ENCODE results near the gene KCTD3.

KCTD3 gene

DNA sequence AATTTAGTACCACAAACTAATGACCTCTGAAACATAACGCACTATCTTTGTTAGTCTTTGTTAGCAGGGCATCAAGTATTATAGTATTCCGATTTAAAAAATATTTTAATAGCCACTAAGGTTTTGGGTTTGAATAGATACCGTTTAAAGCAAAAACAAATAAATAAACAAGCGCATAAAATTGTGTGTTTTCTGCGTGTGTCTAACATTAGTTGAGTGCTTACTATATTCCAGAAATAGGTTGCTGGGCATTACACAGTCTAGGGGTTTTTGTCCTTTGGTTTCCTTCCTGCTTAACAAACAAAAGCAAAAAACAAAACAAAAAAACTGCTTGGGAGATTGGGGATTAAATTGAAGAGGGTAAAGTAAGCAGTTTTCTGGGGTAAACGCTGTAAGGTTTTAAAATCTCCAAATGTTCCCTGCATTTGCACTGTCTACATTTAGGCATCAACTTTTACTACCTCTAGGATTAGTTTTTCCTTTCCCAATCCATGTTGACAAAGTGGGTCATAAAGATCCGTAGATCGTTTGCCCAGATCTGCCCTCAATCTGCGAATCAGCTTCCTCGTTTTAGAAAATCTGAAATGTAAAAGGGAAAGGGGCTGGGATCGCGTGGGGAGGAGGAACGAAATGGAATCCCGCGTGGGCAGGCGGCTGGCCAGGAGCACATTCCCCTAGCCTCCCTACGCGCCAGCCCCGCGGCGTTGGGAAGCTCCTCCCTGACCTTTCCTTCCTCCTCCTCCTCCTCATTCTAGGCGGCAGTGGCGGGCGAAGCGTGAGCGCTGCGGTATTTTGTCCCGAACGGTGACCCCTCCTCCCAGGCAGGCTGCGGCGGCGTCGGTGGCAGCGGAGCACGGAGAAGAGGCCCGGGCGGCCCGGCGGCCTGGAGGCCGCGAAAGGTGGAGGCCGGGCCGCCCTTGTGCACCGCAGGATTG is at the start of gene KCTD3:
Gene KCTD3 (plus strand): TSS at position 749 of the 935 bp plus-strand sequence. CDS start 382 bp downstream, outside the sequence.
- TF ChIP-seq POLR2A (IDR thresholded peaks at IDR 0.05; ENCODE audit: low read length), result no peak
- no peak for TF ChIP-seq GATA1 (IDR thresholded peaks at IDR 0.05; ENCODE audit: low read depth, low read length)
- DNase-seq, result peak; percentile 78 to 80

DNA sequence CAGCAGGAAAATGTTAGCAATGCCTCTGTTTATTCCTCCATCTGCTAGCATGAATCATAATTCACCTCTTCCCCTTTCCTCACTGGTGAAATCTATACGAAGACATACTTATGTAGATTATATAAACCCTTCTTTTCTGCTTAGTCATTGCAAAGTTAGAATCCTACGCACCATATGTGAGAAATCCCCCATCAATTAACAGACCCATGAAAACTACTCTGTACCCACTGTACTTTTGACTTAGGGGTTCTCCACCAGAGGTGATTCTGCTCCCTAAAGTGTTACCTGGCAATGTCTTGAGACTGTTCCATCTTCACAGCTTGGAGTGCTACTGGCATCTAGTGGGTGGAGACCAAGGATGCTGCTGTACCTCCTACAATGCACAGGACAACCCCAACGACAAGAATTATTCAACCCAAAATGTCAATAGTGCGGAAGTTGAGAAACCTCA is 49.6 kb upstream of the KCTD3 start:
- TF ChIP-seq POLR2A (IDR thresholded peaks at IDR 0.05; ENCODE audit: low read length) (no peak), GATA1 (IDR thresholded peaks at IDR 0.05; ENCODE audit: low read depth, low read length) (no peak)
- no peak for DNase-seq

DNA sequence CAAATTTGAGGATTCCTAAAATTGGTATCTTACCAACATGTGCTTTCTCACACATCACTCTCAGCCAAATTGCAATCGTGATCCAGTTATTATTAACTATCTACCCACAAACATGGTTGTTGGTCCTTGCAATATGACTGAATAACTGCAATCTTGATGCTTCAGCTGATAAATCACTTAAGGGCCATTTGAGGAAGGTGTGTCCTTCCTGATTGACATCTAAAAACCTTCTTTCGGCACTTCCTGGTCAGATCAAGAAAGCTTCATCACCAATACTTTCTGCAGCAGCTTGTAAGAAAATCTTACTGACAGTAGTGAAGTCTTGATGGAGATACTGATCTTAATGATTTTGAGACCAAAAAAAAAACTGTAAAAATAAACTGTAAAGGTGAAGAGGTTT is 48.5 kb upstream of the KCTD3 start:
- no peak for TF ChIP-seq POLR2A (IDR thresholded peaks at IDR 0.05; ENCODE audit: low read length)
- no peak for TF ChIP-seq GATA1 (IDR thresholded peaks at IDR 0.05; ENCODE audit: low read depth, low read length)
- DNase-seq, result no peak

DNA sequence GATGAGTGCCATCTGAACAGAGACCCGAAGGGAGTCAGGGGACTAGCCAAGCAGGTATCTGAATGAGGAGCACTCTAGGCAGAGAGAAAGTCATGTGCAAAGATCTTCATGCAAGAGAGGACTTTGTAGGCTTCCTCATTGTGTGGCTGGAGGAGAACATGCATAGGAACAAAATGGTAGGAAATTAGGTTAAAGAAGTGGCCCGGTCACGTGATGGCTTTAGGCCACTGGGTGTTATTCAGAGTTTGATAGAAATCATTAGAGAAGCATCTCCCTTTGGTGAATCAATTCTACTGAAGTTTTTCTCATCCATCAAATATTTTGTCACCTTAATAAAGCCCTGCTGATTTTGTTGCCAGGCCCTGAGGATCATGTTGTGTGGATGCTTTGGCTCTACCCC is 45.8 kb upstream of the KCTD3 start:
- TF ChIP-seq GATA1 (IDR thresholded peaks at IDR 0.05; ENCODE audit: low read depth, low read length), result no peak
- no peak for TF ChIP-seq POLR2A (IDR thresholded peaks at IDR 0.05; ENCODE audit: low read length)
- no peak for DNase-seq

DNA sequence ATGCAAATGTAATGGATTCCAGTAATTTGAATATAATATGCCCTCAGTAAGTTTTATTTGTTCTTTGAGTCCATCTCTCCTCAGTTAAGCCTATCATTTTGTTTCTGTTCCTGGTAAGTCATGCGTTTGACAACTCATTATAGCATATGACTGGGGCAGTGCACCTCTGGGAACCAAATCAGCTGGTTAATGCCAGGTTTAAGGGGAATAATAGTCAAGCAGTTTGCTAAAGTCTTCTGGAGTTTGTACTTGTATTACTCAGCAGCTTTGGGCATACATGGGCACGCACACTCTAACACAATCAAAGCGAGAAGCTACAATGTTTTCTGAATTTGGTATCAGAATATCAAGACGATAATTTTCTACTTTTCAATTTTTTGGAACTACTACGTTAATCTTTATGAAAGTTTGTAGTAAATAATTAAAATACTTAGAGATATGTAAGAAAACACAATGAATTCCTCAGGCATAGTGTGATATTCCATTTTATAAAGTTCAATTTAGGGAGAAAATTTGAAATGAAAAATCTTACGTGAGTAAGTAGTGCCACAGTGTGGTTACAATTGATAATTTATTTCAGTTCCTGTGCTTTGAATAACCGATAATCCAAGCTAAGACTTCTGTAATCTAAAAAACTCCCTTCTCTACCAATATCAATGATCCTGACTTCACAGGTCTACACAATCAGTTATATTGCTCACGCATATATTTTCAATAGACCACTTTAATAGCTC is 43.8 kb upstream of the KCTD3 start:
- no peak for DNase-seq
- TF ChIP-seq GATA1 (IDR thresholded peaks at IDR 0.05; ENCODE audit: low read depth, low read length) (no peak), POLR2A (IDR thresholded peaks at IDR 0.05; ENCODE audit: low read length) (no peak)

DNA sequence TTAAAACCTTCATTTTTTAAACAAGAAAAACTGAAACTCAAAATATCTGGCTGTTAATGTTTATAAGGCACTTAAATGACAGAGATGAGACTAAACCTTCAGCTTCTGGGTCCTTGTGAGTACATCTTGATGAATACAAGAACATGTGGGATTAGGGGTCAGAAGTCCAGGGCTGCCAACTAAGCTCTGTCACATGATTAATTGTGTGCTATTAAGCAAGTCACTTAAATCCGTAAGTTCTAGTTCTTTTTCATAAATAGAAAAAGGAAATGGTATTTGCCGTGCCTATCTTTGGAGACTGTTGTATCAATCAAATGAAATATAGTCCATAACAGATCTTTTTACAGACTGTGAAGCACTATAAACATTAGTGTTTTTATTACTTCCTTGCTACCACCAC is 43.2 kb upstream of the KCTD3 start:
- no peak for DNase-seq

DNA sequence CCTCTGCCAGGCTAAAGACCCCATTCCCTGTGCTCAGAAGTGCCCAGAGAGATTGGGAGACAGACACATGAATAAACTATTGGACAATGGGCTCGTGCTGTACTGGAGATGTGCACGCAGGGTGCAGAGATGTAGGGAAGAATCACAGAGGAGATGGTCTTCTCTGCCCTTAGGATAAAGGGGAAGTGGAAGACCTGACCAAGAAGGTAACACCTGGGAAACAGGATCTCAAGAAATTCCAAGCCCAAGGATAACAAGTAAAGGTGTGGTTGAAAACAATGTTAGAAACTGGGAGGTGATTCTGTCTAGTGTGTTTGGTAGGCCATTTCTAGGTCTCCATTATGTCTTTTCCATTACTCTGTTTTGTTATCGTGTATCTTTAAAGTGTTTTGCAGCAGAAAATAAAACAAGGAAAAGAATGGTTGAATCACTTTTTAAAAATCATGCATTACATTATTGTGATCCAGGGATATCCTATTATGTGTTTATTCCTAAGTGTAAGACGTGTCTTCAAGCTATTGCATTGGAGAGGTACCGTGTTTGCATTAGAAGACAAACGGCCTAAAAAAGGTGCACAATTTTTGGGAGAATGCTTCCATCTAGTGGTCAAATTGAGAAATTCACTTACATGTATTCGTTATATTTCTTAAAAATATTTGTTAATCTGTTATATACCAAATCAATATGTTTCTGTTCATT is 40.8 kb upstream of the KCTD3 start:
- no peak for TF ChIP-seq GATA1 (IDR thresholded peaks at IDR 0.05; ENCODE audit: low read depth, low read length)
- no peak for TF ChIP-seq POLR2A (IDR thresholded peaks at IDR 0.05; ENCODE audit: low read length)
- peak; percentile 48 to 74 for DNase-seq

More for the DNA sequence above, 43.2 kb upstream of the KCTD3 start:
- TF ChIP-seq GATA1 (IDR thresholded peaks at IDR 0.05; ENCODE audit: low read depth, low read length) (no peak), POLR2A (IDR thresholded peaks at IDR 0.05; ENCODE audit: low read length) (no peak)

DNA sequence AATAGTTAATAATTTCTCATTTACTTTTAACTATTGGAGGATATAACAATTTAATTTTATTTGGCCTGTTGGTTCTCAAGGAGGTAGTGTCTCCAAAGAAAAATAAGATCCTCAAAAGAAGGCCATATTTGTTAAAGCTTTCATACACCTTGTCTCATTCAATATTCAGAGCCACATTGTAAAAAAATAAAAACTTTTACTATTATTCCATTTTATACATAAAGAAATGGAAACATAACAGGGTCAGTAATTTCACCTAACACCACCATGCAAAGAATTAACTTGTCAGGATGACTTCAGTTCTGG is 40.3 kb upstream of the KCTD3 start:
- no peak for DNase-seq
- TF ChIP-seq POLR2A (IDR thresholded peaks at IDR 0.05; ENCODE audit: low read length) (no peak), GATA1 (IDR thresholded peaks at IDR 0.05; ENCODE audit: low read depth, low read length) (no peak)

DNA sequence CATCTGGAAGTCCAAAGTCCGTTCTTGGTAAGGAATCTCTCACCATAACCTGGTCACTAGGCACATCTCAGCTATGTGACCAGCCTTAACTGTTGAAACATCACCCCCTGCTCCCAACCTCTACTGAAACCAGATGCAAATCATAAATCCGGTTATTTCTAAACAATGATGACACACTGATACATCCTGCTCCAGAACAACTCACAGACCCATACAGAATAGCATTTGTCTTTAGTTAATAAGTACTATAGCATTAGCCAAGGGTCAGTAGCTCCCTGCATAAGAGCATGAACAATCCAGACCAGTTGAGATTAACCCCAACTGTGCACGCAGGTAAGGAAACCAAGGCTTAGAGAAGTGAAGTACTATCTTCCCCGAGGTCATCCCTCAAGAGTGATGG is 38.0 kb upstream of the KCTD3 start:
- TF ChIP-seq POLR2A (IDR thresholded peaks at IDR 0.05; ENCODE audit: low read length) (no peak), GATA1 (IDR thresholded peaks at IDR 0.05; ENCODE audit: low read depth, low read length) (no peak)
- no peak for DNase-seq

DNA sequence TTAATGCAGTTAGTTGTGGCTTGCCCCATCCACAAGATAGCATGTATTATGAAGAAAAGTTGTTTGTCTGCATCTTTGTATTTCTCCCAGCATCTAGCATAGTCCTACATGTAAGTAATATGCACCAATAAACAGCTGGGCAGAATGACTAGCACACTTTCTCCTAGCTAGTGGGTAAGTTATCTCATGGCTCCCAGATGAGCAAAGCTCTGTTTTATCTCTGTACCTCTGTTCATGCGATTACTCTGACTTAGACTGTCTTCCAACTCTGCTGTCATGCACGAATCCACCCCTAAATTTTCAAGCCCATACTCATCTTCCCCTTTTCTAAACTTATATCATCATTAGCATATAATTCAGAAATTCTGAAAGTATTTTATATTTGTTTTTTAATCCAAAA is 37.5 kb upstream of the KCTD3 start:
- TF ChIP-seq GATA1 (IDR thresholded peaks at IDR 0.05; ENCODE audit: low read depth, low read length) (no peak), POLR2A (IDR thresholded peaks at IDR 0.05; ENCODE audit: low read length) (no peak)
- DNase-seq, result peak; percentile 12 to 26

DNA sequence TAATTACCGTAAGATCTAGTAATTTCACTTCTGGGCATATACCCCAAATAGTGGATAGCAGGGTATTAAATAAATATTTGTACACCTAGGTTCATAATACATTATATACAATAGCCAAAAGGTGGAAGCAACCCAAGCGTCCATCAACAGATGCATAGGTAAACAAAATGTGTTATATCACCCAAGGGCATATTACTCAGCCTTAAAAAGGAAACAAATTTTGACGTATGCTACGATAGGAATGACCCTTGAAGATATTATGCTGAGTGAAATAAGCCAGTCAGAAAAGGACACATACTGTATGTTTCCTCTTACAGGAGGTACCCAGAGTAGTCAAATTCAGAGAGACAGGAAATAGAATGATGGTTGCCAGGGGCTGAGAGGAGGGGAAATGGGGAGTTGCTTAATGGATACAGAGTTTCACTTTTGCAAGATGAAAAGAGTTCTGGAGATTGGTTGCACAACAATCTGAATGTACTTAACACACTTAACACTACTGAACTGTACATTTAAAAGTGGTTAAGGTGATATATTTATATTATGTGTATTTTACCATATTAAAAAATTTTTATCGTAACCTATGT is 36.6 kb upstream of the KCTD3 start:
- TF ChIP-seq GATA1 (IDR thresholded peaks at IDR 0.05; ENCODE audit: low read depth, low read length), result no peak
- no peak for TF ChIP-seq POLR2A (IDR thresholded peaks at IDR 0.05; ENCODE audit: low read length)
- DNase-seq, result no peak

DNA sequence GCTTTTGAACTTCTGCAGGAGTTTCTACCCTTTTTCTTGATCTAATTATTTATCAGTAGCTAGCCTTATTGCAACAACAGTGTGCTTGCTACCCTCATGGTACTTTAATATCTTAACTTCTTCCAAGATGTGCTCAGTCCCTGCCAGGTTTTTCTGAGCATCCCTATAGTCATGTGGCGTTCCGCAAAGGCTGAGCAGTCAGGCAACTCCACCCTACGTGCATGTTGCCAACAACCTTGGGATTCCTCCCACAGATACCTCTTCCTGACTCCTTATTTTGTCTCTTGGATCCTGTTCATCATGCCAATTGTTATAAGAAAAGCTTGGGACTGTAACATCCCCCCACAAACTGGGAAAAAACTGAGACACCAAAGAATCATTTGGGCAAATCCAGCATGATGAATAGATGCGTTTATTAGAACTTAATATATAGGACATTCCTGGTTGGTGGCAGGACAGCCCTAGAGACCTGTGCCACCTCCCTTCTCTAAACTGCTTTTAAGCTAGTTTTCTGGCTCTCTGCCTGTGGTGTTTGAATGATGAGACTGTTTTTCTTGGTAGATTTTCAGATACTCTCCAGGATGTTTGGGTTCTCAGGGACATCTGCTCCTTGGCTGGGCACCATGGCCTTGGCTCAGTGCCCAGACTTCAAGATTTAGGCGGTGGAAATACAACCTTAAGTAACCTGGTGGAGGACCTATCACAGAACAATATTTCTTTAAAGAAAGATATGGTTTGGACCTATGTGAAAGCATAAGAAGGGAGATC is 27.1 kb upstream of the KCTD3 start:
- TF ChIP-seq GATA1 (IDR thresholded peaks at IDR 0.05; ENCODE audit: low read depth, low read length) (no peak), POLR2A (IDR thresholded peaks at IDR 0.05; ENCODE audit: low read length) (no peak)
- no peak for DNase-seq

DNA sequence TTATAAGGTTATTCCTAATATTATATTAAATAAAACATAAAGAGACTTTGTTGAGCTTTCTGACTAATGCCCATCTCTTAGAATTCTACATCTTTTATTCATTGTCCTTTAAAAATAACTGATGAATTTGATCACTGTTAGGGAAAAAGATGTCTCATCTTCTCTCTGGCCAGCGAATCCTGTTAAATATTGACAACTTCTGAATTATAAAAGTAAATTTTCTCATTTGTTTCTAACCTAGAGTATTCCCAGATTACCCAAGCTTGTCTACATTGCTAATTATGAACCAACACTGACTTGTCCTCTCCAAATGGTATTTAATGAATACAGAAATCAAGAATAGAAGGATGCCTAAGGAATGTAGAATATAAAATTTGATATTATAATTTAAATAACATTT is 24.8 kb upstream of the KCTD3 start:
- DNase-seq, result no peak
- TF ChIP-seq GATA1 (IDR thresholded peaks at IDR 0.05; ENCODE audit: low read depth, low read length), result no peak
- no peak for TF ChIP-seq POLR2A (IDR thresholded peaks at IDR 0.05; ENCODE audit: low read length)
